Inflammatory macrophage treated with lipopolysaccharide for 1 hour (primary cell): ENCODE measurements around the gene SPRED2.
A peak's percentile ranks its signal among the peaks of the same experiment; 100 is the strongest.

Source experiments
- DNase-seq, 2 donors: peaks; one replicate each; pipeline ENCODE4 v3.0.0-alpha.2; 2020 to 2022

Gene SPRED2

DNA sequence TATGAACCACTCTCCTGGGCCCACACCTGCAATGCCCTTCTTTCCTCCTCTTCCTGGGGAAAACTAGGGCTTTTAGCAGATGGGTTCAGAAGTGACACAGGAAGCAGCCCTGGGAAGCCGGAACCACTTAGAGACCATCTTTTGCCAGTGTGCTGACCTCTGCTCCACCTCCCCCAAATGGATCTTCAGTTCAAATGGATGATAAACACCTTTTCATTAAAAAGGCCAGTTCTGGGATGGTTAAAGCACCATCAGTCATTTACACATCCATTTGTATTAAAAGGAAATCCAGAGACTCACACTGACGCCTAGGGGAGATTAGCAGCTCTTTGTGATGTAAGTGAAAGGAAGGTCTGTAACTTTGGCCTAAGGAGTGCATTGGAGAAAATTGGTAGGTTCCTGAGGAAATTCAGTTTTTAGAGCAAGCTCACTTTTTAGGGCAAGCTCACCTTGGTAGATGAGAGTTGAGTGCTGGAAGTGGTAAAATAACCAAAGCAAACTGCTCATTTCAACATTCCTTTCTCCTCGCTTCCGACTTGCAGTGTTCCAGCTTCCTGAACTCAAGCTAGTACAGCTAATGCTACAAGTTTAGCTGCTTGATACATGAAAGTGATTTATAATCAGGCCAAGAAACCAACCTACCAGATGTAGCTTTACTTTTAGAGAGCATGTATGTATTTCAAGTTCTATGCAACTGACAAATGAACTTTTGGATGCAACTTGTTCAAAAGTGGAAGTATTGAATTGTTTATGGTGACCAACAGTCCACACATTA is 157.1 kb downstream of the SPRED2 start:
- DNase-seq: no peak

GRCh38 chr2:65273344-65273743 is 159.1 kb downstream of the SPRED2 start:
- no peak for DNase-seq

GRCh38 chr2:65268957-65269356 is 163.4 kb downstream of the SPRED2 start:
- no peak for DNase-seq

DNA sequence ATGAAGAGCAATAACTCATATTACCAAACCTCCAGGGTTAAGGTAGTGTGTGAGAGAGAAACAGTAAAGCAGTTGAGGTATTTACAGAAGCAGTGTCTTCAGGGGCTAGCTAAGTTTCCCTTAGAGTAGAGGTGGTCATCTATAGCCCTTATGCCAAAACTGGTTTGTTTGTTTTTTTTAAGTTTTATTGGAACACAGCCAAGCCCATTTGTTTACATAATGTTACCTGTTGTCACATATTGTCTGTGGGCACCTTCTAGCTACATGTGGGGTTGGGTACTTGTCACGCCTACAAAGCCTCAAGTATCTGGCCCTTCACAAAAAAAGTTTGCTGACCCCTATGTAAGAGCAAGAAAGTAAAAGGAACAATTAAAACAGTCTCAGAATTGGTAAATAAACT is 165.4 kb downstream of the SPRED2 start:
- no peak for DNase-seq

- DNase-seq: no peak
Measured at GRCh38 chr2:65265671-65266045, 166.7 kb downstream of the SPRED2 start.

- peak; percentile 17 to 36 for DNase-seq
Measured at GRCh38 chr2:65264821-65265670, 167.4 kb downstream of the SPRED2 start.

DNA sequence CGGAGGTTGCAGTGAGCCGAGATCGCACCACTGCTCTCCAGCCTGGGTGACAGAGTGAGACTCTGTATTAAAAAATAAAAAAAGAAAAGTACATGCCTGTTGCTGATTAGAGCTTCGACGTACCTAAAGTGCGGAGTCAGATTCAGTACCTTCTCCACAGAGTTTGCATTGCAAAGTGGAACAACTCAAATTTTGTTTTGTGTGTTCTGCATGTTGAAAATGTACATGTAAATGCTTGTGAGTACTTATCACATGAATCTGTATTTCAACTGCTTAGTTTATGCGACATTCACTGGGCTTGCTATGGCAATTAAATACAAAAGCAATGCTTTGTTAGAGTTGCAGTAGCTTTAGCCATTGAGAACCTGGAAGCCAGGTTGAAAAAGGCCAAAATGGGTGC is 168.4 kb downstream of the SPRED2 start:
- no peak for DNase-seq

DNA sequence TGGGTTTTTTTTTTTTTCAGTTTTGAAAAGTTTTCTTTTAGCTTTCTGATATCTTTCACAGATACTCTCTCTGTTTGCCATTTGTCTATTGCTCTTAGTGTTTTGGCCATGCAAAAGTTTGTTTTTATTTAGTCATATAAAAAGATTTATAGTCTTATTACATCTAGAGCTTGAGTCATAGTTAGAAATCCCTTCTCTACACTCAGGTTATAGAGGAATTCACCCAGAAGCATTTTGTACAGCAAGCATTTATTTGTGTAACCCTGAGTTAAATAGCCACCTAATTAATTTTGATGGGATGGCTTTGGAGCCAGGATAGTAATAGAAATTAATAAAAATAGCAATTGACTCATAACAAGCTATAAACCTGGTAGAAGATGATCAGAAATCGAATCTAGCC is 169.1 kb downstream of the SPRED2 start:
- DNase-seq: no peak

DNA sequence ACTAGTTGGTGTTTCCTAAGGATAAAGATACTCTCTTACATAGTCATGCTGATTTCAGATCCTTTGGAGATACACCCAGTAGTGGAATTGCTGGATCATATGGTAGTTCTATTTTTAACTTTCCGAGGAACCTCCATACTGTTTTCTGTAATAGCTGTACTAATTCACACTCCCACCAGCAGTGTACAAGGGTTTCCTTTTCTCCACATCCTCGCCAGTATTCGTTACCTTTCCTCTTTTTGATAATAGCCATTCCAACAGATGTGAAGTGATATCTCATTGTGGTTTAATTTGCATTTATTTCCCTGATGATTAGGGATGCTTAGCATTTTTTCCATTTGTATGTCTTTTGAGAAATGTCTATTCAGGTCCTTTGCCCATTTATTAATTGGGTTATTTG is 170.7 kb downstream of the SPRED2 start:
- no peak for DNase-seq
